Prostate gland (tissue), 2 donors: ENCODE measurements around the gene TMTC4.

Source experiments
- CTCF ChIP-seq, 4 experiments: fragments of 200-600 bp in 2 of 4; fragments of 450-650 bp in 2 of 4; sonication (generic) in 2 of 4; IDR thresholded peaks; 1 replicate in 3 of 4; 2 replicates in 1 of 4; pipeline ENCODE4 v1.5.1; 2016 to 2019; ENCODE audit warnings: antibody characterized with exemption in 4 of 4, mild to moderate bottlenecking in 2 of 4, moderate library complexity in 2 of 4
- POLR2AphosphoS5 ChIP-seq: sonication (generic); formaldehyde crosslinking; IDR thresholded peaks from one replicate; pipeline ENCODE4 v1.6.1; 2017; ENCODE audit warnings: antibody characterized with exemption

GRCh38 chr13:100589178-100589725 lies 85.3 kb downstream of the TMTC4 start:
- no peak for TF ChIP-seq CTCF (IDR thresholded peaks at IDR 0.05)
- no peak for TF ChIP-seq POLR2AphosphoS5
